HG03135 (cell line): ENCODE data around the gene ASTN2.

ENCODE experiments used
- ATAC-seq: cut with Tn5 transposase; IDR thresholded peaks from one replicate; pipeline ENCODE4 v1.9.1; 2021; ENCODE audit warnings: mild to moderate bottlenecking, moderate library complexity; ENCODE audit not compliant: unreplicated experiment

The ASTN2 gene

DNA sequence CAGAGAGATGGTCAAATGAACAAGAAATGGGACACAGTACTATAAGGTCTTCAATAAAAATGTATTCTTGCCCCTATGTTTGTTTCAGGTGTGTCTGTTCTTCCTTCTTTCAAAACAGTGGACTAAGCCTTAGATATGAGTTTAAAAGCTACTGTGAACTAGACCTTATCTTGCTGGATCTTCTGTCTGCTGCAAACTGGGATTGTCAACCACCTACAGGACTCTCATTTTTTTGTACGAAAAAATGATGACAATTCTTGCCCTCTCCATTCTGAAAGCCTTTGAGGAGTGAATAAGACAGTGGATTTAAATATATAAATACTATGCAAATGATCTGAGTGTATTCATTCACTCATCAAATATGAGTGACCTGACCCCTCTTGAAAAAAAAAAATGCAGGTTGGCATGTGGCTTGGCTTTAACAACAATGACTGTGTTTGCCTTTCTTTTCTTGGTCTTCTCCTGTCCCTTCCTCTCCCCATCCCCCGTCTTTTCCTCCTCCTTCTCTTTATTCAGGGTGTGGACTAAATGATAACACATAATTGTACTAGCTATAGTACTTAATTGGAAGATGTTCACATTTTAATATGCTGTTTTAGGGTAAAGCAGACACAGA is 963.2 kb downstream of the ASTN2 start:
- no peak for ATAC-seq

DNA sequence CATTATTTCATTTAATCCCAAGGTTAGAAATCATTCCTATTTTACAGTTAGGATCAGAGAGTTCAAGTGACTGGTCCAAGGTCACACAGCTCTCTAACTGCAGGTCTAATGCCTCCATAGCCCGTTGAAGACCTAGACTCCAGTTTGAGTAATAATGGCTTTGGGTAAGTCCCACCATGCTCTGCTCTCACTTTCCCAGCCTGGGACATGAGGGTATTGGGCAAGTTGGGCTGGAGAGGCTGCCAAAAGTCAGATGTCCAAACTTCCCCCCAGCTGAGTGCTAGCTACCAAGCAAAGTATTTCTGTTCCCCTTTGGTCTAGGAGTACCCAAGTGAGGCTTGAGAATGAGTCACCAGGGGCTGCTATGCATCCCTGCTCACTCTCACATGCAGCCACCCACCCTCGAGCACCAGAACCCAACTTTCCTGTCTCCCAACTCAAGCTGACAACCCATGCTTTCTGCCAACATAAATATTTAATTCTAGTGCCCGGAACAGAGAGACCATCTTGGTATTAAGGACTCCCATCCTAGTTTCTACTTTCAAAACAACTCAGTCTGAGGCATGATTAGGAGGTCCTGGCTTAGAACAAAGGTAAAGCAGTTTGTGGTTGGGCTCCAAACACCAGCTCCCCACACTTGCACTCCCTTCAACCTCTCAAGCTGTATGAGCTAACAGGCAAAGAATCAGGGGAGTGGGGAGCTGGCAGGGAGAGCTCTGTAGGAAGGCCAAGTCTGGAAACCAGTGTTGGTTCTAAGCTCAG is 964.3 kb downstream of the ASTN2 start:
- peak; percentile 71 for ATAC-seq

DNA sequence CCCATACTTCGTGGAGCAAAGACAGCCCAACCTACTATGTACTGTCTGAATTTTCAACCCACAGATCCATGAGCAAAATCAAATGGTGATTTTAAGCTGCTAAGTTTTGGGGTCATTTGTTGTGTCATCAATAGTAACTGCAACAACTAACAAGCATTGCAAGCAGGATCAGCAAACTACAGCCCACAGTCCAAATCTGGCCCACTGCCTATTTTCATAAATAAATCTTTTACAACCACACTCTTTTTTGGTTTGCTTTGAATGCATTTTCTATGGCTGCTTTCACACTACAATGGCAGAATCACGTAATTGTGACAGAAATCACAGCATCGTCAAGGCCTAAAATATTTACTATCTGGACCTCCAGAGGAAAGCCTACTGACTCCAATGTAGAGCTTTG is 964.9 kb downstream of the ASTN2 start:
- no peak for ATAC-seq

DNA sequence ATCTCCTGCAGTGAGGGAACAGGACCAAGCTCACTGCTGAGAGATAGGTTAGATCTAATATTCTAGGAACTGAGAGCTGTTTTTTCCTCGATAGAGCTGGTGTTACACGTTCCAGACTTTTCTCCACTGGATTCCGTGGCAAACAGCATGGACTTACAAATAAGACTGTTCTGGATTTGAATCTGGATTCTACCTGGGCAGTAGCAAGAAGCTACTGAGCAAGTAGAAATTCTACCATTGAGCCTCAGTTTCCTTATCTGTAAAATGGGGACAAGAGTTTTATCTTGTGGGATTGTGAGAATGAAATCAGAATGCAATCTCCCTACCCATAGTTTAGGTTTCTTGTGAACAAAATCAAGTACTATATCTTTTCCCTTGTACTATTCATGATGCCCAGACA is 966.4 kb downstream of the ASTN2 start:
- ATAC-seq = no peak

DNA sequence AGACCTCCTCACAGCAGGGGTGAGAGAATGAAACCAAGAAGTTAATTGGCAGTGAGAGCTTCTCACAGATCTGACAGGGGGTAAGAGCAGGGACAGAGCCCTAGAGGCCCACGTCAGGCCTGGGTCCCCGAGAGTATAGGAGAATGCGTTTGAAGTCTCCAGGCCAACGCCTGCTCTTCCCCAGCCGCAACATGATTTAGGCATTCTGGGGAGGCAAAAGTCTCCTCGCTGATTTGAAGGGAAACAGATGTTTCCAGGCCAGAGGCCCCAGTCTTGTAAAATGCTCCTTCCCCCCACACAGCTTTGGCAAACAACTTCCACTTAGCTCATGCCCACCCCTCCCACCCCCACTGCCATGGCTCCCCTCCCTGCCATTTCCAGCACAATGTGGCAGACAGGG is 966.9 kb downstream of the ASTN2 start:
- ATAC-seq = no peak

DNA sequence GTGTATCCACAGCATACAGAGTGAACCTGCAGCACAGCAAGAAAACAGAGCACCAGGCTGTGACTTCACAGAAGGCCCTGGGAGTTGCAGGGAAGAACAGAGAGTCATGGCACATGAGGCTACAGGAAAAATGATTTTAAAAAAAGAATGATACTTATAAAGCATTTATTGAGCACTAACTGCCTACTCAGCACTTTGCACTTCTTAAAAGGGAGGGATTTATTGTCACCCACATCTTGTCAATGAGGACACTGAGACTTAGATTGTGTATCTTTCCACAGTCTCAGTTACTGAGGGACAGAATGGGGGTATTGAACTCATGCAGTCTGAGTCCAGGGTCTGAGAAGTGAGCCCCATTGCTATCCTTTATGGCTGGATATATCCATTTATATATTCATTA is 972.3 kb downstream of the ASTN2 start:
- ATAC-seq = no peak

DNA sequence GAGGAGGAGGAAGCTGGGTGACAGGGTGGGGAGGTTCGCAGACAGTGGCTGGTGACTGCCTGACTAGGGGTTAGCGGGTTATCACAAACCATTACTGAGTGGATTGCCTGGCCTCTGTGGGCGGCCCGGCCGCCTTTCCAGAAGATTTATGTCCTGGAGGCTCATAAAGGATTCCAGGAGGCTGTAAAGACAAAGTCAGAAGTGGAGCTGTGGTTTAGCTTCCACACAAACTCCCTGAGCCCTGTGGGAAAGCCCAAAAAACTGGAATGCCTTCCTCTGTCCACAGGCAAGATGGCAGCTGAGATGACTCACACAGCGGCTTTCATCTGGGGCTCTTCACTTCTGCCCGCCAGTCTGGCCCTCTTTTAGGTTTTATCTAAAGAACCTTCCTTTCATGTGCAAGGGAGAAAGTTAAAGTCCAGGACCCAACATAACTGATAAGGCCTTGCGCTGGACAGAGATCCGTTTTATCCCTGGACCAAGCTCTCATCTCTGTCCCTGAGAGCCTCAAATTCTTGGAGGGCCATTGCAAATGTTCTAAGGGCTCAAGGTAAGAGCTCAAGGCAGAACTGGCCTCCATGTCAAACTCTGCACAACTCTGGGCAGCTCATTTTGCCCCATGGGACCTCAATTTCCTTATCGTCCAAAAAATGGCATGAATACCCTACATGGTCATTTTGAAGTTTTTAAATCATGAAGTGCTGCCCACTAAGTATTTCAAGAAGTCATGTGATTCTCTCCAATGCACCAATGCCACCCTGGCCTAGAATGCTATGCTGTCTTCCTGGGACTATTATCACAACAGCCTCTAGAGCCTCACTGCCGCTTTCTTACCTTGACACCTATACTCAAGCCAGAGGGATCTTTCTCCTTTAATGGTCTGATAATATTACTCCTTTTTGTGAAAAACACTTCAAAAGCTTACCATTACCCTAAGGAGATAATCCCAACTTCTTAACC is 977.2 kb downstream of the ASTN2 start:
- no peak for ATAC-seq

DNA sequence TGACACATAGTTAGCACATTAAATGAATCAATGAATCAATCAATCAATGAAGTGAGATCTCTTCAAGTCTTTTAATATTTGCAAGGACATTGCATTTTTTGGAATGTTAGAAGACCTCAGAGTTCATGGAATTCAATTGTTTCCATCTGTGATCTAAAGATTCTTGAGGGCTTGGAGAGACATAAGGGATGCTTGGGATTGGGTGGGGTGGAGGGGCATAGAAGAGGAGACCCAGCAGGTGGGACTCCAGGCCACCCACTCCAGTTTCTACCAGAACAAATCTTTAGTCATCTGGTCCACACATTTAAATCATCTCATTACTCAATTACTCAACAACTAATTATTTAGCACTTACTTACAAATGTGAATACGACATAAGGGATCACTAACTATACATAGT is 978.7 kb downstream of the ASTN2 start:
- ATAC-seq = no peak

DNA sequence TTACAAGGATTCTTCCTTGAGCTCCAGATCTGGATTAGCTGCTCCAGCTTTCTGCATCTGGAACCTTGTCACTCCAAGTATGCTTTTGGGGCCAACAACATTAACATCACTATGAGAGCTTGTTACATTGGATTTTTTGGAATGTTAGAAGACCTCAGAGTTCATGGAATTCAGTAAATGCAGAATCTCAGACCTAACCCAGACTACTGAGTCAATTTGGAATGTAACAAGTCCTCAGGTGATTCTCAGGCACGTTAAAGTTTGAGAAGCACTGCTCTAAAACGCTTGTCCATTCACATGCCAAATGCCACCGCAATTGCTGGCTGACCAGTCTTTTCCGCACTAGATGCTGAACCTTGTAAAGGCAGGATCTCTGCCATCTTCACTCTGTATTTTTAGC is 979.2 kb downstream of the ASTN2 start:
- ATAC-seq = no peak

DNA sequence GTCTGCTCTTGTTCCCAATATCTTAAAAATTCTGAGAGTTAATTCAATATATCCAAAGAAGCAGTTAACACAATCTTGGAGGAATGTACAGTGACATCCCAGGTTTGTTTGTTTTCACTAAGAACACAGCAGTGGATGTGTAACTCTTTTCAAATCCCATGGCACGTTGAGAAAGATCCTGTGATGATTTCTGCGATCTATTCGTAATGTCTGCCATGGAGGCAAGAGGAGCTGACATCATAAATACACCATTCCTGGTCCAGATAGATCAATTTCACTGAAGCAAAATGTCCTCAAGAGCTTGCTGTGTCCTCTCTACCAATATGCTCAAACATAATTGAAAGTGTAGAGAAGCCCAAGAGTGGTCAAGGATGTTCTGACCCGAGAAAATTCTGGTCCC is 980.5 kb downstream of the ASTN2 start:
- no peak for ATAC-seq

DNA sequence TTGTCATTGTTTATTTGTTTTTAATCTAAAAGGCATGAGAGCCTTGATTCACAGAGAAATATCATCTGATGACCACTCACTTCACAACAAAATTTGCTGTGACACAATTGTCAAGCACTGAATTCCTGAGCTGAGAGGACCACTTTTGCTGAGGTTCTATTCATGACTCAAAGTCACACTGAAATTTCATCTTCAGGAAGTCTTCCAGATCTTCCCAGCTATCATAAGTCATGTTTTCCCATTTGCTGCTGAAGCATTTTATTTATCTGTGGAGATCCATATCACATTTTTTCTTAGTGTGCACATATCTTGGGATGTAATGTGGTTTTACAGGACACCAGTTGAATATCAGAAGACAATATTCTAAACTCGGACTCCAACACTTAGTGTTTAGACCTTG is 982.8 kb downstream of the ASTN2 start:
- ATAC-seq = no peak

DNA sequence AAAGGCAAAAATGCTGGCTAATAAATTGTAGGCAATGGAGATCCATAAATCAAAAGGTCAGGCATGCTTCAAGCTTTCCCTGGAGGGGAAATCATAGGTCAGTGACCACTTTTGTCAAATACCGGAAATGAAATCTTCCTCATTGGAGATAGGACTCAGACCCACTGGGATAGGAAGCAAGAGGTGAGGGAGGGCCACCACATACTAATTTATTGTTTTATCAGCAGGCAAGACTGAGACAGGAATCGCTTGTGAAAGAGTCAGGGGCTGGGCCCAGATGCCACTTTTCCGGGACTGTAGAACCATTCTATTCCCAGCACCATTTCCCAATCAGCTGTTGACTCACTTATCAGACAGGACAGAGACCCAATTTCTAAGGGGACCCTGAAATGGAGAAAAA is 984.0 kb downstream of the ASTN2 start:
- ATAC-seq = no peak

DNA sequence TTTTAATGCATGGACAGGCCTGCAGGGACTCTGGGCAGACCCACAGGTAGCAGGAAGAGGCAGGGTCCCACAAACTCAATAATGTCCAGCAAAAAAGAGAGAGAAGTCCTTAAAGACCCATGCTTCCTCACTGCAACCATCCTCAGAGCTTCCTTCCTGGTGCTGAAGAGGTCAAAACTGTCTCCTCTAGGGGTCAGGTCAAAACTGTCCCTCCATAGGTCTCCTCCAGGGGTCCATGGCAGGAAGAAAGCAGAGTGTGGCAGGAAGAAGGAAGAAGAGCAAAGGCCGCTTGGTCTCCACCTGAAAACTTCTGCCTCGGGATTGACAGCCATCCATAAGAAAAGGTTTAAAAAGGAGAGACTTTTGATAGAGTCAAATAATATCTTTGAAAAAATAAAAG is 989.6 kb downstream of the ASTN2 start:
- no peak for ATAC-seq

DNA sequence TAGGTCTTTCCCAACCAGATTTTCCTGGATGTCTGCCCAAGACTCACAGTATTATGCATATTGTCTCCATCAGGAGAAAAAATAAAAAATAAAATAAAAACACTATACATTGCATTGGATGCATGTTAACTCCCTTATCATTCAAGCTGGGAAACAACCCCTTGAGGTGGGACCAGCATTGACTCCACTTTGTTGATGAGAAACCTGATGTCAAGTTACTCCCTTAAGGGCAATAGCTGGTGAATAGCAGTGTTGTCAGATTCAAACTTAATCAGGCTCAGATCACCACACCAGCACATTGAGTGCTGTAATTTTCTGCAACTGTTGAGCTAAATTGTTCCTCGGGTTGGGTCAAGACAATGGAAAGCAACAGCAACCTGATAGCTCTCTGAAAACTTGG is 991.7 kb downstream of the ASTN2 start:
- ATAC-seq = no peak

DNA sequence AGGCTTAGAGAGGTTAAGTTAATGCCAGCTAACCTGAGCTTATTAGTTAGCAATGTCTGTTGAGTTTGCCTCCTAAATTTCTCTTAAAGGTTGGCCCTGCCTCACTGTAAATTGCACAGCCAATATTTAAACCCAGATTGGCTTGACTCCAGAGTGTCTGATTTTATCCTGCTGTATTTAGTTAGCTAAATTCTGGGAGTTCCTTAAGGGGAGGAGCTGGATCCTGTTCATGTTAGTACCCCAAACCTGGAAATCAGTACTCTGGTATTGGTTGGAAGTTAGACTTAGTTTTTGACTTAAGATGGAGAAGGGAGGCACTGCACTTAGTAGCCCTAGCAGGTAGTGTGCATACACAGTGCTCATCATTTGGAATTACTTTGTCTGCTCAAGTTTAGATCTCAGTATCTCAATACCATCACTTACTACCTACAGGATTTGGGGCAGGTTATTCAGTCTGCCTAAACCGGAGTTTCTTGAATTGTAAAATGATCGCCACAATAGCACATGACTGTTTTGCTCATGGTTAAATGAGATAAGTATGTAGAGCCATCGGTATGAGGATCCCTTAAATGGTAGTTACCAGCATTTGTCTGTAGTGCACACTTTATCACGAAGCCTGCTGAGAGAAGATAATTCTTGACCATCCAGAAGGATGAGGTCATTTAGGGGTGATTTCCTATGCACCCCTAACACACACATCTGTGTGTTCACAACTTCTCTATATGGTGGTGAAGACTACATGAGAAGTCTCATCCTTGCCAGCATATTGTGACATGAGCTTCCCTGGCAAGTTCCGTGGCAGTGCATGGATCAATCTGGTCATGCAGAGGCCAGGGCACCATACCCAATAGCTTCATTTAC is 992.5 kb downstream of the ASTN2 start:
- no peak for ATAC-seq

DNA sequence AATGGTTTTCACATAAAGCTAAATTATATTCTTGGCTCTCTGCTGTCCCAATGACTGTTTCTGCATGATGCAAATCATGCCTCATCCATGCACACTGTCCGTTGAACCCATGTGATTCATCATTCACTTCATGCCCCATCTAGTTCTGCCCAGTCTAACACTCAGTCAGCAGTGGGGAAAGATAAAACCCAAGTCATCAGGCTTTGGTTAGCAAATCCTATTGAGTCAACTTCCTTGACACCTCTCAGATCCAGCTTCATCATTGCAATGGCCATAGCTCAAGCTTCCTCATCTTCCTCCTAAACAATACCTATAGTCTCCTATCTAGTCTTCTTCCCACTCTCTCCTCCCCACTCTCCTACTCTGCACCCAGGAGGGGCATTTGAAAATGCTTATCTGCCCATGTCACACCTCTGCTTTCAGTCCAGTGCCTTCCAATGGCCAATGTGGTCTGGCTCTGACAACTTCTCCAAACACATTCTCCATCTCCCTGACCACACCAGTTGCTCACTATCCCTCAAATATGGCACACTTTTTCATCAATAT is 993.8 kb downstream of the ASTN2 start:
- ATAC-seq = no peak

DNA sequence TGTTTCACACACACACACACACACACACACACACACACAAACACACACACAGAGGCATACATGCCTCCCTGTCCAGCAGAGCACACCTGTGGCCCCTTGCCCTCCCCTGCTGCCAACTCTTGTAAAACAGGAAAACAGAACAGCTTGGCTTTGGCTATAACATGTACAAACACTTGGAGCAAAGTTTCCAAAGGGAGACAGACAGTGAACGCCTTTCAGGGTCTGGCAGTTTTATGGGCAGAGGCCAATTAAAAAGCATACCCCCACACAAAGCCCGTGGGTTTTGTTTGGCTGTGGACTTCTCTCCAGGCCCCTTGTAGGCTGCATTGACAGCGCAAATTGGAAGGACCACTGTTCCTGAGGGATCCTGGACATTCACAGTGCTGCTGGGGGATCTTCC is 995.7 kb downstream of the ASTN2 start:
- no peak for ATAC-seq

DNA sequence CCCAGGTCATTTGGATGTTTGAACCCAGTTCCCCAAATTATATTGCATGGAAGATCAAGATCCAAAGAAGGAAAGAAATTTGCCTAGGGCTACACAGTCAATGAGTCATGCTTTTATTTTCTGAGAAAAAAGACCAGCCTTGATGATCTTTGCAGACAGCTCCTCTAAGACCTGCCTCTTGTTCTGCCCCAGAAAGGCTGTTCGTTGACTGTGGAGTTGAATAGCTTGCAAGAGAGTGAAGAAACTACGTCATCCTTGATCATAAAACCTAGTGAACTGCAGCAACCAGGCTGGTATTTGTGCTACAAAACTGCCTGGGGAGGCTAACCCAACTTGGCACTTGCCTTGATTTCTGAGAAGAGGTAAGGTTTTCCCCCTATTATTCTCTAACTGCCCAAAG is 997.4 kb downstream of the ASTN2 start:
- ATAC-seq = no peak

DNA sequence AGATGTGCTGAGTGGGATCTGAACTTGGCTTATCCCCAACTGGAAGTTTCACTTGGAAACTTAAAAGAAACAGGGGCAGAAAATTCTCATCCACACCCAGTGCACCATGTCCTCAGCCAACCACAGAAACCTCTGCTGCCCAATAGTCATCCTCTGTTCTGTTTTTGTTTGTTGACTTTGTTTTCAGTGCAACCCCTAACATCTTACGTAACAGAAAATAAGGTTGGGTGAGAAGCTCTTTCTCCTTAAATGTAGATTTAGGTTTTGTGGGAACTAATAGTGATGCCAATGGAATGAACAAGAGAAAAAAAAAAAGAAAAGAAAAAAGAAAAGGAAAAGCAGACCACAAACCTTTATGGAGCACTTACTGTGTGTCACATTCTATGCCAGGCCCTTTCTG is 998.4 kb downstream of the ASTN2 start:
- no peak for ATAC-seq

DNA sequence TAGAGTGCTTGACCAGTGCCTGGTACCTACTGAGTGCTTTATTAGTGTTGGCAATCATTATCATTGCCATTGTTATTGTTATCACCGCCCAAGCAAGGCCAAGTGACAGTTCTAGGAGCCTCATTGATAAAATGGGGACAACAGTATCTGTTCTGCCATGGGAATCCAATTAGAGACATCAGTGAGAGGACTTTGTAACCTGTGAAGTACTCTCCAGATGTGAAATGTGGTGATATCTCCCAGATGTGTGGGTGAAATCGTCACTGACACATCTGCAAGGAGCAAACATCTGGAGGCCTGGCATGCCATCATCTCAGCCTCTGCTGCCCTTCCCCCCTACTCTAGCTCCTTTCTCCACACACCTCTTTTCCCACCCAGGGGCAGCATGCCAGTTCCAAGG is 1000.5 kb downstream of the ASTN2 start:
- no peak for ATAC-seq

DNA sequence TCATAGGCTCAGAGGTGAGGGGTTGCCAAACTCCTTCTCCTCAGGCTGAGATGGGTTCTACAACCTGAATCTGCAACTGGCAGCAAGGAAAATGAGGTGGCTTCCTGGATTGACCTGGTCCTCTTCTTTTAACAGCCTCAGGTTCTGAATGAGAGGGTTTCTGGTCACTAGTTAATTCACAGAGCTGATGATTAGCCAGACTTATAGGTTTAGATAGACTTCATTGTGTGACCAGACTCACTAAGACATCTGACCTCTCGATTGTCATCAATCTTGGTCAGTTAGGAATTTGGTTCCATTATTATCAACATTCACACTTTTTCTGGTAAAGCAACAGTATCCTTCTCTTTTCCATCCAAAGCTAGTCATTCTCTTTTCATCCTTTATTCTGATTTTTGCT is 1003.4 kb downstream of the ASTN2 start:
- no peak for ATAC-seq
